ENCODE results near the gene SLC38A6.

DNA sequence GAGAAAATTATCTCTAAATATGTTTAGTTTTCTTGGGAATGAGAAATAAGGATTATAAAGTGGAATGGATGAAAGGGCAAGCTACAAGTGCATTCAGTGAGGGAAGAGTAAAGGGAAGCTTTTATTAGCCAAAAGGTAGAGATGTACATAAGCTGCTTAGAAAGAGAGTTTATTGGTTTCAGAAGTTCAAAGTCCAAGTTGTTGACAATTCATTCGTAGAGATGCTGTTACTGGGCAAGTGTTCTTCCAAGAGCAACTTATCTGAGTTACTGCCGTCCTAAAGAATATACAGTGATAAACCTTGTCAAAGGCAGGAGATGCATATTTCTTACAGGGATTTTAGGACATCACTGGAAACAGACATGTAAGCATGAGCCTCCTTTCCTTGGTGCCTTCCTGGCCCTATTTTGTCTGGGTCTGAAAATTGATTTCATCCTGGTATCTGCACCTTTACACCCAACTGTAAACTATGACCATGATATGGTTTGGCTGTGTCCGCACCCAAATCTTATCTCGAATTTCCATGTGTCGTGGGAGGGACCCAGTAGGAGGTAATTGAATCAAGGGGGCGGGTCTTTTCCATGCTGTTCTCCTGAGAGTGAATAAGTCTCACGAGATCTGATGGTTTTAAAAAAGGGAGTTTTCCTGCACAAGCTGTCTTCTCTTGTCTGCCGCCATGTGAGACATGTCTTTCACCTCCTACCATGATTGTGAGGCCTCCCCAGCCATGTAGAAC lies 47.0 kb upstream of the SLC38A6 start:
- TF ChIP-seq, protein P1, sequence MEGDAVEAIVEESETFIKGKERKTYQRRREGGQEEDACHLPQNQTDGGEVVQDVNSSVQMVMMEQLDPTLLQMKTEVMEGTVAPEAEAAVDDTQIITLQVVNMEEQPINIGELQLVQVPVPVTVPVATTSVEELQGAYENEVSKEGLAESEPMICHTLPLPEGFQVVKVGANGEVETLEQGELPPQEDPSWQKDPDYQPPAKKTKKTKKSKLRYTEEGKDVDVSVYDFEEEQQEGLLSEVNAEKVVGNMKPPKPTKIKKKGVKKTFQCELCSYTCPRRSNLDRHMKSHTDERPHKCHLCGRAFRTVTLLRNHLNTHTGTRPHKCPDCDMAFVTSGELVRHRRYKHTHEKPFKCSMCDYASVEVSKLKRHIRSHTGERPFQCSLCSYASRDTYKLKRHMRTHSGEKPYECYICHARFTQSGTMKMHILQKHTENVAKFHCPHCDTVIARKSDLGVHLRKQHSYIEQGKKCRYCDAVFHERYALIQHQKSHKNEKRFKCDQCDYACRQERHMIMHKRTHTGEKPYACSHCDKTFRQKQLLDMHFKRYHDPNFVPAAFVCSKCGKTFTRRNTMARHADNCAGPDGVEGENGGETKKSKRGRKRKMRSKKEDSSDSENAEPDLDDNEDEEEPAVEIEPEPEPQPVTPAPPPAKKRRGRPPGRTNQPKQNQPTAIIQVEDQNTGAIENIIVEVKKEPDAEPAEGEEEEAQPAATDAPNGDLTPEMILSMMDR (IDR thresholded peaks at IDR 0.05; ENCODE audit: poor library complexity, severe bottlenecking), result no peak
- TF ChIP-seq RAD21 (conservative IDR thresholded peaks at IDR 0.05), result no peak
- no peak for TF ChIP-seq EZH2 (IDR thresholded peaks at IDR 0.05; ENCODE audit: borderline replicate concordance, insufficient read depth, low read length, poor library complexity, severe bottlenecking)
- no peak for TF ChIP-seq POLR2AphosphoS5 (IDR thresholded peaks at IDR 0.05)
- TF ChIP-seq TAF1 (IDR thresholded peaks at IDR 0.05; ENCODE audit: low read depth), result no peak
- no peak for TF ChIP-seq EP300 (conservative IDR thresholded peaks at IDR 0.05; ENCODE audit: poor library complexity, severe bottlenecking)
- TF ChIP-seq REST (IDR thresholded peaks at IDR 0.05; ENCODE audit: borderline replicate concordance), result no peak
- TF ChIP-seq MXI1 (conservative IDR thresholded peaks at IDR 0.05; ENCODE audit: poor library complexity, severe bottlenecking), result no peak

Measured in neural cell (in vitro differentiated cells).